ENCODE data around the gene GNAI1.

DNA sequence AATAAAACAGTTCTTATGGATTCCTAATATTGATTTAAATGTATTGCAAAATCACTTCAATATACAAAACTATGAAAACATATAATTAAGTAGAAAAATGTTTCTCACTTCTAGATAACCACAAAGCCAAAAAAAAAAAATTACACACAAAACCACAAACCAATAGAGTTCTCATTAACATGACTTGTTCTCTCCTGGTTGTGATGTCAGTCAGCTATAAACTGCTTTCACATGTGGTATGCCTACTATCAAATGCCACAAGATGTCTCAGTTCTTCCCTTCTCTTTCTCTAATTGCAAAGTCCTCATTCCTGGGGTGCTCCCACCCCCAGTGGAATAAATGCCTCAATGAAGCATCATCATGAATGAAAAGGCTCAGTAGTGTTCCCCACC lies 16.6 kb downstream of the GNAI1 start:
- TF ChIP-seq, protein P1, sequence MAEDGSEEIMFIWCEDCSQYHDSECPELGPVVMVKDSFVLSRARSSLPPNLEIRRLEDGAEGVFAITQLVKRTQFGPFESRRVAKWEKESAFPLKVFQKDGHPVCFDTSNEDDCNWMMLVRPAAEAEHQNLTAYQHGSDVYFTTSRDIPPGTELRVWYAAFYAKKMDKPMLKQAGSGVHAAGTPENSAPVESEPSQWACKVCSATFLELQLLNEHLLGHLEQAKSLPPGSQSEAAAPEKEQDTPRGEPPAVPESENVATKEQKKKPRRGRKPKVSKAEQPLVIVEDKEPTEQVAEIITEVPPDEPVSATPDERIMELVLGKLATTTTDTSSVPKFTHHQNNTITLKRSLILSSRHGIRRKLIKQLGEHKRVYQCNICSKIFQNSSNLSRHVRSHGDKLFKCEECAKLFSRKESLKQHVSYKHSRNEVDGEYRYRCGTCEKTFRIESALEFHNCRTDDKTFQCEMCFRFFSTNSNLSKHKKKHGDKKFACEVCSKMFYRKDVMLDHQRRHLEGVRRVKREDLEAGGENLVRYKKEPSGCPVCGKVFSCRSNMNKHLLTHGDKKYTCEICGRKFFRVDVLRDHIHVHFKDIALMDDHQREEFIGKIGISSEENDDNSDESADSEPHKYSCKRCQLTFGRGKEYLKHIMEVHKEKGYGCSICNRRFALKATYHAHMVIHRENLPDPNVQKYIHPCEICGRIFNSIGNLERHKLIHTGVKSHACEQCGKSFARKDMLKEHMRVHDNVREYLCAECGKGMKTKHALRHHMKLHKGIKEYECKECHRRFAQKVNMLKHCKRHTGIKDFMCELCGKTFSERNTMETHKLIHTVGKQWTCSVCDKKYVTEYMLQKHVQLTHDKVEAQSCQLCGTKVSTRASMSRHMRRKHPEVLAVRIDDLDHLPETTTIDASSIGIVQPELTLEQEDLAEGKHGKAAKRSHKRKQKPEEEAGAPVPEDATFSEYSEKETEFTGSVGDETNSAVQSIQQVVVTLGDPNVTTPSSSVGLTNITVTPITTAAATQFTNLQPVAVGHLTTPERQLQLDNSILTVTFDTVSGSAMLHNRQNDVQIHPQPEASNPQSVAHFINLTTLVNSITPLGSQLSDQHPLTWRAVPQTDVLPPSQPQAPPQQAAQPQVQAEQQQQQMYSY (CRISPR knock-in tag; IDR thresholded peaks at IDR 0.05), result no peak
- TF ChIP-seq, protein P2, sequence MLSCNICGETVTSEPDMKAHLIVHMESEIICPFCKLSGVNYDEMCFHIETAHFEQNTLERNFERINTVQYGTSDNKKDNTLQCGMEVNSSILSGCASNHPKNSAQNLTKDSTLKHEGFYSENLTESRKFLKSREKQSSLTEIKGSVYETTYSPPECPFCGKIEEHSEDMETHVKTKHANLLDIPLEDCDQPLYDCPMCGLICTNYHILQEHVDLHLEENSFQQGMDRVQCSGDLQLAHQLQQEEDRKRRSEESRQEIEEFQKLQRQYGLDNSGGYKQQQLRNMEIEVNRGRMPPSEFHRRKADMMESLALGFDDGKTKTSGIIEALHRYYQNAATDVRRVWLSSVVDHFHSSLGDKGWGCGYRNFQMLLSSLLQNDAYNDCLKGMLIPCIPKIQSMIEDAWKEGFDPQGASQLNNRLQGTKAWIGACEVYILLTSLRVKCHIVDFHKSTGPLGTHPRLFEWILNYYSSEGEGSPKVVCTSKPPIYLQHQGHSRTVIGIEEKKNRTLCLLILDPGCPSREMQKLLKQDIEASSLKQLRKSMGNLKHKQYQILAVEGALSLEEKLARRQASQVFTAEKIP (CRISPR knock-in tag; IDR thresholded peaks at IDR 0.05; ENCODE audit: borderline replicate concordance), result no peak
- TF ChIP-seq NFE2L2 (IDR thresholded peaks at IDR 0.05; ENCODE audit: low read length), result no peak
- TF ChIP-seq ZNF207 (IDR thresholded peaks at IDR 0.05; ENCODE audit: borderline replicate concordance), result no peak
- TF ChIP-seq PITX1 (CRISPR knock-in tag; IDR thresholded peaks at IDR 0.05), result no peak
- no peak for TF ChIP-seq IRF2 (CRISPR knock-in tag; IDR thresholded peaks at IDR 0.05)
- TF ChIP-seq, protein P3, sequence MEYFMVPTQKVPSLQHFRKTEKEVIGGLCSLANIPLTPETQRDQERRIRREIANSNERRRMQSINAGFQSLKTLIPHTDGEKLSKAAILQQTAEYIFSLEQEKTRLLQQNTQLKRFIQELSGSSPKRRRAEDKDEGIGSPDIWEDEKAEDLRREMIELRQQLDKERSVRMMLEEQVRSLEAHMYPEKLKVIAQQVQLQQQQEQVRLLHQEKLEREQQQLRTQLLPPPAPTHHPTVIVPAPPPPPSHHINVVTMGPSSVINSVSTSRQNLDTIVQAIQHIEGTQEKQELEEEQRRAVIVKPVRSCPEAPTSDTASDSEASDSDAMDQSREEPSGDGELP (IDR thresholded peaks at IDR 0.05; ENCODE audit: borderline replicate concordance, low read depth), result no peak
- TF ChIP-seq EZH2 (conservative IDR thresholded peaks at IDR 0.05; ENCODE audit: low read depth, low read length), result no peak
- TF ChIP-seq ZNF703 (CRISPR knock-in tag; IDR thresholded peaks at IDR 0.05; ENCODE audit: borderline replicate concordance), result no peak
- TF ChIP-seq MEF2D (CRISPR knock-in tag; IDR thresholded peaks at IDR 0.05), result no peak
- no peak for TF ChIP-seq MXI1 (IDR thresholded peaks at IDR 0.05; ENCODE audit: borderline replicate concordance, low read depth, low read length)
- TF ChIP-seq SMARCE1 (IDR thresholded peaks at IDR 0.05; ENCODE audit: borderline replicate concordance), result no peak
